ENCODE measurements around the gene IGSF3.
"Not testable (repeated sequence)": the region's sequence is repeated elsewhere in the genome, so short reads cannot be mapped to it uniquely, and the experiment has no call there.

The IGSF3 gene

DNA sequence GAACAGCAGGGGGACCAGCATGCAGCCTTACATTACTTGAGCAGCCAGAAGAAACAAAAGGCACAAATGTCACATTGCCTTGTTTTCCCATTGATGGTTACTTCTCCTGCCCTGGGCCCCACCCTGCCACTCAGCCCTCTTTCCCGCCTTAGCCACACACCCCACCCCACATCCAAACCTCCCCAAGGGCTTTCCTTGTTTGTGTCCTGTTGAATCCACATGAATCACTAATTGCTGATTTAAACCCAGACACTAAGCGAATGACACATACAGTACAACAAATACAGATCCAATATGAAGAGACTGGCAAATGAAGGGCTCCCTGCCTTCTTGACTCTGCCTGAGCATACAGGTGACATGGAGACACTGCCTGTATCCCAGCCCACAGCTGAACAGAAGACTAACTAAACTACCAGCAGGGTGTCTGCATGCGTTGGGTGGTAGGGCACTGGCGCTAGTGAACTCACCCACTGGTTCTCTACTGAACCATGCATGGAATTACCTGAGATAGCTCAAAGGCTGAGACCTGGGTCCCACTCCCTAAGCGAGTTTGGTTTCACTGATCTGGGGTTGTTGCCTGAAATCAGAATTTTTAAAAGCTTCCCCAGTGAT lies 3.1 kb downstream of the IGSF3 start:
- no peak for DNase-seq (ENCODE audit: low read depth in 2 of 2)

DNA sequence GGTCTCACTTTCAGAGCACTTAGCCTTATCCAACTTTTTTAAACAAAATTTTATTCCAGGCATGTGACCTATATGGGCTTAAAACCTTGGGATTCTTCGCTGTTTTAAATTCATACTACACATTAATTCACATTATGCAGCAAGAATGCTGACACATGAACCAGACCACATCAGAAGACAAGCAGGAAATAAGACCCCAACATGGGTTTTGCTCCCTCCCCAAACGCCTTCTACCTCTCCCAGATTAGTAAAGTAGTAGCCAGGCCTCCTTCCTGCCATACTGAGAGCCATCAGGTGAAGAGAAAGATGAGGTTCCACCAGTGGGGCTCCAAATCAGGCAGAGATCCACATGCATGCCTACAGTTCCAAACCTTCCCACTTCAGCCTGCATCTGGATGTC lies 3.7 kb downstream of the IGSF3 start:
- no peak for DNase-seq (ENCODE audit: low read depth in 2 of 2)

DNA sequence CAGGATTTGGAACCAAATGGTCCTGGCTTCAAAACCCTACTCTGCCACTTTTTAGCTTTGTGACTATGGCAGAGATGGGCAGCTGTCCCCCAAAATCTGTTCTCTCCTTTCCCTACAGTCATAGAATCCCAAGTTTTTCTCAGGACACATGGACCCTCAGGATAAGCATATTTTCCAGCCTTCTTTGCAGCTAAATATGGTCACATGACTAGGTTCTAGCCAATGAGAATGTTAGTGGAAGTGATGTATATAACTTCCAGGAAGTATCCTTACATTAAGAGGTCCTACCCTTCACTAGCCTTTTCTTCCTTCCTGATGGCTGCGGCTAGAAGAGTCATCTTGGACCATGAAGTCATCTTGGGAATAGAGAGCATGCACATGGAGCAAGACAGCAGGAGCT lies 5.9 kb downstream of the IGSF3 start:
- no peak for DNase-seq (ENCODE audit: low read depth in 2 of 2)

DNA sequence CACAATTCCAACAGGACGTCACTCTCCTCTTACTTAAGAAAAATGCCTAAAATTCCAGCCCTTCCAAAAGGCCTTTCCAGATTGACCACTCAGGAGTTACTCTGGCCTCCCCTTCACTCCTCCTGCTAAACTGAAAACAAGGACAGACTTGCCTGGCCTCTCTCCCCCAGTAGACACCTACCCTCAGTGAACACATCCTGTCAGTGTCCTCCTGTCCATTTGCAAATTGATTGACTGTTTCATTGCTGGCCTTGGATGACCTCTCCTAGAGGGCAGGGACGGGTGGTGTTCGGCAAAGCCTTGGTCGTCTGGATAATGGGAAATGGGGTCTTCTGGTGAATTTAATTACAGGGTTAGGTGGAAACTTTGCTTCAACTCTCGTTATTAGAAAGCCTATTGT lies 8.9 kb downstream of the IGSF3 start:
- not testable (repeated sequence) for DNase-seq (ENCODE audit: low read depth in 2 of 2)

DNA sequence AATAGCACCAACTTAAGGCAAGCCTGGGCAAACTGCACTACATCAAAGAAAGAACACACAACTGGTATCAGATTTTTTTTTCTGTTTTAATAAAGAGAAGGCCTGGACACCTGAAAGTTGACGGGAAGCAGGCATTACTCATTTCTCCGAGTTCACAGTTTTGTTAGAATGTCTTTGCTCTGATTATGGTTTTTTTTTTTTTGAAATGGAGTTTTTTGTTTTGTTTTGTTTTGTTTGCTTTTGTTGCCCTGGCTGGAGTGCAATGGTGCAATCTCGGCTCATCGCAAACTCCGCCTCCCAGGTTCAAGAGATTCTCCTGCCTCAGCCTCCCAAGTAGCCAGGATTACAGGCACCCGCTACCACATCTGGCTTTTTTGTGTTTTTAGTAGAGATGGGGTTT lies 9.7 kb downstream of the IGSF3 start:
- DNase-seq (ENCODE audit: low read depth in 2 of 2) = not testable (repeated sequence)

DNA sequence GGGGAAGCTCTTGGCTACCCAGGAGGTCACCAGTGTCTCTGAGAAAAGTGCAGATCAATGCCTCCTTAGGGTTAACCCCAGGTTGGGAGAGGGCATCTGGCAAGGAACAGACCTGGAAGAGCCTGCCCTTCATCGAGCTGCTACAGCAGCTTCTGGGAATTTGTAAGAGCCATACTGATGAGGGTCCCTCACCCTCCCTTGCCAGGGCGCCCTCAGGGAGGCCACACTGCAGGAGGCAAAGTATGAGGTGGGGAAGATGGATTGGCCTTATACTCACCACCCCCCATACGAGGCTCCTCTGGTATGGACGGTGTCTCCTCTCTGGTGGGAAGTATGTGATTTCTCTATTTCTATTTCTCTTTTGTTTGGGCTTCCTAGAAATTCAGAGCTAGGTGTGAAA lies 13.2 kb downstream of the IGSF3 start:
- no peak for DNase-seq (ENCODE audit: low read depth in 2 of 2)

DNA sequence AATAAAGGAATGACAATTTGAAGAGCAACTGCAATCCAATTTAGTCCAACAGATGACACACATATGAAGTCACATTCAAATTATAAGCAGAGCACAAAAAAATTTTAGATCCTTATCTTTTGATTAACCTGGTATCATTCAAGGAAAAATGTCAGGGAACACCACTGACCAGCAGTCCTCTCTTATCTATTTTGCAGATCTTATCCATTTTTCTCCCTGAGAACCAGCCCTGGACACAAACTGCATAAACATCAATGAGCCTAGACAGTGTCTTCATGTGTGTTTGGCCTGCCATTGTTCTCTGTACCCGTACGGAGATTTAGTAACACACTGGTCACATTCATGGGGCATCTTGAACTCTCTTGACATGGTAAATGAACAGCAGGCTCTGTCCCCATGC lies 14.9 kb downstream of the IGSF3 start:
- not testable (repeated sequence) for DNase-seq (ENCODE audit: low read depth in 2 of 2)

DNA sequence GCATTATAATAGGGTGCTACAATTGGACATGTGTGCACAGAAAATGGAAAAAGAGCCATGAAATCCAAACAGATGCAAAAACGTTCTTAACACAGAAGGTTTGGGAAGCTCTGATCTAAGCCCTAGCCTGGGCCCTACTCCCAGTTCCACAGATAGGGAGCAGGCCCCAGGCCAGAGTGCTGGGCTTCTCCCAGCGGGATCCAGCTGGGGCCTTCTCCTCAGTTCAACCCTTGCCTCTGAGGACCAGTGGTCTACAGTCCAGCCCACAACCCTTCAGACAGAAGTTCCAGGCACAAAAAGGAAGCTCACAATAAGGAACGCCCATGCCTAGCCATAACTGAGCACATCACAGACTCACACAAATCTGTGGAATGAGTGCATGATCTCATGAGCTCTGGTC lies 16.8 kb downstream of the IGSF3 start:
- not testable (repeated sequence) for DNase-seq (ENCODE audit: low read depth in 2 of 2)

DNA sequence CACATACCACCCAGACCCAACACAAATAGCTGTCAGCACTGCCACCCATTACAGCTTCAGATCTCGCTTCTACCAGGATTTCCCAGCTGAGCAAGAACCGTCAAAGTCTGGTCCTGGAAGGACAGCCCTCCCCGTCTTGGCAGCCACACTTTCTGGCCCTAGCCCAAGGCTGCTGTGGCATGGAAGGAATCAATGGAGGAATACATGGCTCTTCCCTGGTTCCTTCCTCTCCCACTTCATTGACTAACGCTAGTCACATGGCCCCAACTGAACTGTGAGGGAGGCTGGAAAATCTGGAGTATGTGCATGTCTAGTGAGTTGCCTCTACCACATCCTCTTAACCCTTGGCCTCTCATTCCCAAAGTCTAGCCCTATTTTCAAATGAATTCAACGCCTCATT lies 18.5 kb downstream of the IGSF3 start:
- not testable (repeated sequence) for DNase-seq (ENCODE audit: low read depth in 2 of 2)

DNA sequence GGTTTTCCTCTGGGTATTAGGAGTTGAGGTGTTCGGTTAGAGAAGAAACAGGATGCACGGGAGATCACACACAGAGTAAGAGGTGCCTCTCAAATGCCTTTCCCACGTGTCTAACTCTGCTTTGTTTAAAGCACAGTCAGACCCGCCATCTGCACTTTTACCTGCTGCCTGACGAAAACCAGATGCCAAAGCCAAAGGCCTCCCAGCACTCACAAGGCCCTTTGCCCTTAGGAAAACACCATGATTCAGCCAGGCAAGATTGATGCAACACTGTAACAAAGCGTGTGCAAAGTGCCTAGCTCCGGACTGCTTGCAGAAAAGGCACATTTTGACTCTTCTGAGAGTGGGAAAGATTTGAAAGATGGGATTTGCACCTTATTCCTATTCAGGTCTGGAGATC lies 19.2 kb downstream of the IGSF3 start:
- not testable (repeated sequence) for DNase-seq (ENCODE audit: low read depth in 2 of 2)

DNA sequence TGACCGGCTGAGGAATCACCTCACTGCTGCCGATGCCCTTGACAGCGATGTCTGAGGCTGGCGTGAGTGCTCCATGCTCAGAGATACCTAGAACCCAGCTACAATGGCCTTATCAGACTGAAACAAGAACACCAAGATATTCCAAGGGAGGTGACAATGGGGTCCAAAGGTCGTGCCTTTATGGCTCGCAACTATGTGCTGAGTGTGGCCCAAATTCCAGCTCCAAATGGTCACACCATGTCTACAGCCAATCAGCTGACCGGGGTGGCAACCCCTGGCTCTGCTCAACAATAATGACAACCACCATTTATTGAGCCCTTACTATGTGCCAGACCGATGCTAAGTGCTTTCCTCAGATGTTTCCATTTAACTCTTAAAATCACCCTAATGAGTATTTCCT lies 20.3 kb downstream of the IGSF3 start:
- not testable (repeated sequence) for DNase-seq (ENCODE audit: low read depth in 2 of 2)

DNA sequence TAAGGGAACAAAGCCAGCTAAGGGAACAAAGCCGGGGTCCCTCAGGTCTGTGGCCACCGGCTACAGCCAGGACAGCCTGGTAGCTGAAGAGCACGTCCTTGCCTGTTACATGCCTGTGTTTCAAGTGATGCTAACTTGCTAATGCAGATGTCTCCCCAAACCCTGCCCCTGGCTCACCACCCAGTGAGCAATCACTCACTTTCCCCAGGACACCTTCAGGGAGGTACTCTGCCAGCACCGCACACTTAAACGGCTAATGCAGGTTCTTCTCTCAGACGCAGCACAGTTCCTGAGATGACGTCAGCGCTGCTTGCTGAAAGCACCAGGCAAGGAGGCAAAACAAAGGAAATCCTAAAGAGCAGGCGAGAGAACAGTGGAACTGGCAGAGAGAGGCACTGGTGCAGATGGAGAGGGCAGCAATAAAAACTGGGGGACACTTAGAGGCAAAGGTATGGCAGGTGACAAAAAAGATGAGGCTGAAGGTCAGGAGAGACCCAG lies 20.8 kb downstream of the IGSF3 start:
- not testable (repeated sequence) for DNase-seq (ENCODE audit: low read depth in 2 of 2)

DNA sequence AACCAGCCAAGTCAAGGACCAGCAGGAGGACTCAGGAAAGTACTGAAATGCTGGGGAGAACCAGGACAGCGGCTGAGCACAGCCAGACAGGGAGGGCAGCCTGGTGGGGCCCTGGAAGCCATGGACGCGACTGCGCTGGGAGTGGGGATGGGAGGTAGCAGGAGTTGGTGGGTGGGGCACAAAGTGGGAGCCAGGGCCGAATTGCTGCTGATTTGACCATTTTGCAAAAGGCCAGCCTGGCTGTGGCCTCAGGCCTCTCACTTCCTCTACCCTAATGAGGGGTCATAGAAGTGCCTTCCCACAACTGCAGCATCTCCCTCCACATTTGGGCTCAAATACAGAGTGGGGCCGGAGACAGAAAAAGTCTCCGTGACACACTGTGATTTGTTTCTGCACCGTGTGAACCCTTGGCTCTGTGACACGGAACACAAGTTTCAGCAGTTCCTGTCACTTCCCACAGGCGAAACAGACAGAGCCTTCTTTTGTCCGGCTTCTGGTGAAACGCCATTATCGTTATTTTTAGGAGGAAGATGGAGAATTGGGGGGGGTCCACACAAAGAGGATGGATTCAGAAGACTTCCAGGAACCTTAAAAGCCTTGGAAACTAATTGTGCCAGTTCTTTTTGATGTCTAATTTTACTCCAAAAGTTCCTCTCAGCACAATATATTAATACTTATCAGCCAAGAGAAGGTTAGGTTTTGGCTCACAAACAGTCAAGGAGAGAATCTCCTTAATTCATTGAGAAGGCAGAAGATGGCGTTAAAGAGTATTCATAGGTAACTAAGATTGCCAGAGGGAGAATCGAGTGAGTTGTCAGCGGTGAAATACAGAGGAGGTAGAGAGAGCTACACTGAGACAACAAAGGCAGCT lies 21.5 kb downstream of the IGSF3 start:
- DNase-seq (ENCODE audit: low read depth in 2 of 2) = not testable (repeated sequence)

DNA sequence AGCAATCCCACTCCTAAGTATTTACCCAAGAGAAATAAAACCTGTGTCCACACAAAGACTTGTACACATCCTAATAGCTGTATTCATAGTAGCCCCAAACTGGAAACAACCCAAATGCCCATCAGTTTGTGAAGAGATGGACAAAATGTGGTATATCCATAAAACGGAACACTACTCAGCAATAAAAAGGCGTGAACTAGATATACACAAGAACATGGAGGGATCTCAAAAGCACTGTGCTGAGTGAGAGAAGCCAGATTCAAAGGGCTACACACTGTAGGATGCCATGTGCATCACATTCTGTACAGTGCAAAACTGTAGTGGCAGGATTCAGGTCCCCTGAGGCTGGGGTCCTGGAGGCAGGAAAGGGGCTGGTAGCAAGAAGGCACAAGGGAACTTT lies 22.5 kb downstream of the IGSF3 start:
- not testable (repeated sequence) for DNase-seq (ENCODE audit: low read depth in 2 of 2)

DNA sequence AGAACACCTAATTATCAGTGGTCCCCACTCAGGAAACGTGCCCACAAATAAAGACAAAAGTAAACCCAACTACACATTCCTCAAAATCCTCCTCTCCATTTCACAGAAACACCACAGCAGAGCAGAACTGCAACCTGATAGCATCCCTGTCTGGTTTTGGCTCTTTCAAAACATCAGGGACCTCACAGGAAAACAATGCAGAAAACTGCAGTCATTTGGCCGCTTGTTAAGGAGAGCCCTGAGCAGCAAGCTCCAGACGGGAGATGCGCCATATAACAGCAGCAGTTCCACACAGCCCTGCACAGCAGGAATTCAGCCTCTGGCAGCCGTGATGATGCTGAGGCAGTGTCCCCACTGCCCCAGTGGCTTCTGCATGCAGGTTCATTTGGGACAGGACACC lies 23.4 kb downstream of the IGSF3 start:
- DNase-seq (ENCODE audit: low read depth in 2 of 2) = not testable (repeated sequence)

DNA sequence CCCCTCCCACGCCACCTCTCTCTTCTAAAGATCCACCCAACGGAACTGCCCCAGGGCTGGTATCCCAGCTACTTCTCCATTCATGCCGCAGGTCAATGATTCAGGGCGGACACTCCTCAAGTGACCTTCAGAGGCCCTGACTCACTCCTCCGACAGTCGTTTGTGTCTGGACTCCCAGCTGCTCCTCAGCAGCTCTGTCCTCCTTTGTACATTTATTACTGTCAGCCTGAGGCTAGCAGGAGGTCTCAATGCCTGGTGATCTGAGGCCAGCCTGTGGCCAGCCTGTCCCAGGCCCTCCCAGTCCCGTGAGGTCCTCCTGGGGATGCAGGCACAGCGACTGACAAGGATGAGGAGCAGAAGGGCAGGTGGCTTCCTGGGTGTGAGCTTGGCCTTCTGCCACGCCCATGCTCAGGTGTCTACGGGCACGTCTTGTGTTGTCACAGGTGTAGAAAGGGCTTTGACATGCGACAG lies 24.2 kb downstream of the IGSF3 start:
- not testable (repeated sequence) for DNase-seq (ENCODE audit: low read depth in 2 of 2)

DNA sequence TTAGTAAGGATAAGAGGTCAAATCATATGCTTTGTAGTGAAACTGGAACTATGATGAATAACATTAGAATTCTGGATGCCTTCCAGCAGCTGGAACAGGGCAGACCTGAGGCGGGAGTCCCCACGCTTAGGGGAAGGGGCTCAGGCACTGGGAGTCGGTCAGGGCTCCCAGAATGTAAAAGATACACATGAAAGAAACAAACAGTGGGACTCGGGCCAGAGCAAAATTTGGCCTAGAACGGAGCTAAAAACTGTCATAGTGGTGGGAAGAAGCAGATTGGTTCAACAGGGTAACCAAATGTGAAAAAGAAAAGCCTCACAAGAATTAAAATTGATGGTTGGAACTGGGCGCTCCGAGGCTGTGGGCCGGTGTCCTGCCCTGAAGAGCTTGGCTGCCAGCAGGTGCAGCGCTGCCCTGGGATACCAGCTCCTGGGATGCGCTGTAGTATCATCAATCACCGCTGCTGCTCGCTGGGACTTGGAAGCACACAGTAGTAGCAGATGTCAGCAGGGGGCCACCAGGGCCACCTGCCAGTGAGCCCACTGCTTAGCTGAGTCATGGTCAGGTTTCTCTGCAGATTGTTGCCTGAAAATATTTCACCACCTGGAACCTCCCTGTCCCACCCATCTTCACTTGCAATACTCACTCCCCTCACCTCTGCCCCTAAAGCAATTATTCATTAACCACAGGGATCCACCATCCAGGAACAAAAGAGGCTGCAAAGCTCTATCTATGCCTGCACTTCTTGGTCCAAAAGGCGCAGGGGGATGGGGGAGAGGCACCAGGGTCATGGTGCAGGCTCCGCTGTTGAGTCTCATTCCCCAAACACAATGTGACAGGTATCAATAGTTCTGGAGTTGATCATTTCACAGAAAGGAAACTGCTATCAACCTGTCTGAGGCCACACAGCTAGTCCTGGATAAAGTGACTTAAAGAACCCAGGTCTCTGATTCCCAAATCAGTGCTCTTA lies 24.9 kb downstream of the IGSF3 start:
- DNase-seq (ENCODE audit: low read depth in 2 of 2) = not testable (repeated sequence)

DNA sequence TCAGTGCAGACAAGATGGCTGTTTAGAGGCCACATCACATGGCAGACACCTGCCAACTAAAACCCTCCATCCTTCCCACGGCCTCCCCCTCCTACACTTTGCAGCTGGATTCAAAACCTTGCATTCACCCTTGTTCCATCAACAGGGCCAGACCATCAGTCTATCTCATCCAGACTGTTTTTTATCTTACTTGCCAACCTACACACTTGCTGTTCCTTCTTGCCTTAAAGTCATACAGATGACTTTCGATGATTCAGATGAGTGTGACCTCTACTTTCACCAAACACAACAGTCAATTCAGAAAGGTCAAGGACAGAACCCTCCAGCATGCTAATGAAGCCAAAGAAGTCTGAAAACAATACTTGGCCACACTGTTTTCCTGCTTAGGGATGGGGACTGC lies 29.9 kb downstream of the IGSF3 start:
- DNase-seq (ENCODE audit: low read depth in 2 of 2) = peak in 1 of 2 donors; percentile 20

DNA sequence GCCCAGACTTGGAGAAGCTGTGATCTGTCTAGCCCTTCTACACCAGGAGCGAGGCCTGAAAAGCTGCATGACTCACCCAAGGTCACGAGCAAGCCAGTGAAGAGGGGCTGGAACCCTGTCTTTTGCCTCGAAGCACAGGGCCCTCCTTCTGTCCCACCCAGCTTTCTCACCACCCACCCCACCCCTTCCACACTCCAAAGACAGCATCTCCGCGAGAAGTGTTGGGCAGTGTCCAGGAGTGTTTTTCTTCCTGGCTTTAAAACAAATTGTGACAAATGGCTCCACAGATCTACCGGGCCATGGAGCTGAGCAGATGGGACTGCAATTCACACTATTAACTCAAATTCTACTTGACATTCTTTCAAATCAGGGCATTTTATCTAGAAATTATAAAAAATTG lies 30.9 kb downstream of the IGSF3 start:
- not testable (repeated sequence) for DNase-seq (ENCODE audit: low read depth in 2 of 2)

DNA sequence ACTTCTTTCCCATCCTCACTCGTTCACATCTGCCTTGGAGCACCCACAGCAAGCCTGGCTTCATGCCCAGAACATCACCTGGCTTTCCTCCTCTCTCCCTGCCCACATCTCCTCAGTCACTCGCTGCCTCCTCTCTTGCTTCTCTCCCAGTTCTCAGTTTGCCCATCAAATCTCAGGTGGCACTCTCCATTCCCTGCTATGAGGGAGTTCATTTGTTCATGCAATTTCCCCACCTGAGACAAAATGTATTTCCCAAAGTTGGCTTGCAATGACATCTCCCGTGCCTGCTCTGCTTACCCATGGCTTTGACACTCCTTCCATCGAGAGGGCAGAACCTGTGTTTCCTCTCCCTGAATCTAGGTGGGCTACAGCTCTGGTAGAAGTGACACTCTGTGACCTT lies 33.1 kb downstream of the IGSF3 start:
- DNase-seq (ENCODE audit: low read depth in 2 of 2) = not testable (repeated sequence)
